GM21717 (cell line): ENCODE results near the gene CAST.
A peak's percentile ranks its signal among the peaks of the same experiment; 100 is the strongest.
"Not testable (repeated sequence)": the region's sequence is repeated elsewhere in the genome, so short reads cannot be mapped to it uniquely, and the experiment has no call there.

Source experiments
- ATAC-seq: cut with Tn5 transposase; IDR thresholded peaks from one replicate; pipeline ENCODE4 v1.9.1; 2021; ENCODE audit warnings: mild to moderate bottlenecking, moderate library complexity; ENCODE audit not compliant: unreplicated experiment

The CAST gene

DNA sequence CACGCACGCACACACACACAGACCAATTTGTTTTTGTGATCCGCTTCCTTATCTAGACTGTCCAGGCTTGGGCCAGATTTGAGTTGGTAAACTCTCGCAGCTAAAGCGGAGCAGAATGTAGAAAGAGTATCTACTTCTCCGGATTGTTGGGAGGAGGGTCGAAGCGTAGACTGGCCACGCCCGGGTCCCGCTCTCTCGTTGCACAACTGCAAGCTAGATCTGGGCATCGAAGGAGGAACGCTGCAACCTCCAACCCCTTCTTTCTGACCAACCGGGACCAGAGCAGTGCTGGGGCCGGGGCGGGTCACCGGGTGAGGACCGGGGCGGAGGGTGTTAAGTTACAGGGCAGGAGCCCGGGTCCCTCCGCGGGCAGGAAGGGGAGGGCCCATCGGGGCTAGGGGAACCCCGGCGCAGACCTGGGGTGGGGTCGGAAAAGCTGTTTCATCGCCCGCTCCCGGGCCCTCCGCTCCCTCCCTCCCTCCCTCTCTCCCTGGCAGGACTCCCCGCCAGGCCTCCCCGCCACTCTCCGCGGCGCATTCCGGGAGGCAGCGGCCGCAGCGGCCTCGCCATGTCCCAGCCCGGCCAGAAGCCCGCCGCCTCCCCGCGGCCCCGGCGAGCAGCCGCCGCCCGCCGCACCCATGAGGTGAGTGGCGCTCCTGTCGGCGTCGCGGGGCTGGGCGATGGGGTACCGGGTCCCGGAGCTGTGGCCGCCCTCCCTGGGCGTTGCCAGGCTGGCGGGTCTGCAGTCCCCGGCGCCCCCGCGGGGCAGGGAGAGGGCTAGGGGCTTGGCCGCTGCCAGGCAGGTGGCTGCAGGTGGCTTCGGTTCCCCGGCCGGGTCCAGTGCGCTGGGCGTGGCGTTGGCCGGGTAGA is at the start of gene CAST:
CAST (plus strand) TSS at position 522 of the 870 bp plus-strand sequence; CDS start at position 569, 47 bp downstream.
- peak; percentile 55 for ATAC-seq

DNA sequence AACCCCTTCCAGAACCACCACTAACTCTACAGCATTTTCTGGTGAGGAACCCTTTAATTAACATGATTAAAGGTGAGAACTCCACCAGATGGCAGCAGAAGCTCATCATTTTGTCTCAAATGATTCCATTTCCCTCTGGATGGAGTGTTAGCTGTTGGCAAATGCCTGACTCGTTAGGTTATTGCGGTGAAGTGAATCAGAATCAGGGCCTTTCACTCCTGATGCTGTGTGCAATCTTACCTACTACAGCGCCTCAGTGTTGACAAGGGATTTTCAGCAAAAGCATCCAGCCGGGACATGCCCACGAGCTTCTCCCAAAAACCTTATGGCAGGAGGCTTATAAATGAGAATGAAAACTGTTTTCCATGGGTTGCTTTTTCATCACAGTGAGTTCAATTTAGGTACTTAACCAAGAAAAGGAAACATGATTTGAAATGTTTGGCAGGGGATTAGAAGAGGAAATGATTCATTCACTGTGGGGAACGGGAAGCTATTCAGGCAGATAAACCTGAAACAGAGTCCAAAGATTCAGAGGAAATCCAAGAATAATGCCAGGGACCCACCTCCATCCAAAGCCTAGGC is 48.0 kb upstream of the CAST start:
- no peak for ATAC-seq

DNA sequence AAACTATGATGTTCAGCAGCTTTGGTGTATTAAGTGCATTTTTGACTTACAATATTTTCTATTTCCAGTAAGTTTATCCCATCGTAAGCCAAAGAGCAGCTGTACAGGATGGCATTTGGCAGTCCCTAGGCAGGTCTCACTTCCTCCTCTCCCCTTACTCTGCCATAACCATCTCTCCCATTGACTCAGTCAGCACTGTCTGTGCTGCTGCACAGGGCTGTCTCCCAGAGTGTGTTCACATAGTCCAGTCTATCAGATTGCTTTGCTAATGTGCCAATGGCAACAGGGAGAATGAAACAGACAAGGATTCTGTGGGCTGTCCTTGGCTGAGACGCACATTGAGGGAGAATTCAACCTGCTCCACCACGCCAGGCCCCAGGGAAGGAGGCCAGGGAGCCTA is 47.0 kb upstream of the CAST start:
- no peak for ATAC-seq

DNA sequence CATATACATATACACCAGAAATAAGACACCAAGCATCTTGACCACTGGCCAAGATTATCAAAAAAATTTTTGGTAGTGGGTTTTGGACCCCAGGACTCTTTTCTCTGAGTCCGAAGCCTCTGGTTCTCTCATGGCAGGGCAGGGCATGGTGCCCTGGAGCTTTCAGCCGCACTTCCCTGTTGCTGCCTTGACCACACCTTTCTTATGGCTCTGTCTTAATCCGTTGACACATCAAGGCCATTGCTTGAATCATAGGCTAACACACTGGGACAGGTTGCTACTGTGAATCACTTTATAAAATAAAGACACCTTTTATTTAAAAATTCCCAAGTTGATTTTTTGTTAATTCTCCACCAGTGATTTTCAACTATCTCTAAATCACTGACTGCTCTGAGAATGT is 45.4 kb upstream of the CAST start:
- ATAC-seq: no peak

DNA sequence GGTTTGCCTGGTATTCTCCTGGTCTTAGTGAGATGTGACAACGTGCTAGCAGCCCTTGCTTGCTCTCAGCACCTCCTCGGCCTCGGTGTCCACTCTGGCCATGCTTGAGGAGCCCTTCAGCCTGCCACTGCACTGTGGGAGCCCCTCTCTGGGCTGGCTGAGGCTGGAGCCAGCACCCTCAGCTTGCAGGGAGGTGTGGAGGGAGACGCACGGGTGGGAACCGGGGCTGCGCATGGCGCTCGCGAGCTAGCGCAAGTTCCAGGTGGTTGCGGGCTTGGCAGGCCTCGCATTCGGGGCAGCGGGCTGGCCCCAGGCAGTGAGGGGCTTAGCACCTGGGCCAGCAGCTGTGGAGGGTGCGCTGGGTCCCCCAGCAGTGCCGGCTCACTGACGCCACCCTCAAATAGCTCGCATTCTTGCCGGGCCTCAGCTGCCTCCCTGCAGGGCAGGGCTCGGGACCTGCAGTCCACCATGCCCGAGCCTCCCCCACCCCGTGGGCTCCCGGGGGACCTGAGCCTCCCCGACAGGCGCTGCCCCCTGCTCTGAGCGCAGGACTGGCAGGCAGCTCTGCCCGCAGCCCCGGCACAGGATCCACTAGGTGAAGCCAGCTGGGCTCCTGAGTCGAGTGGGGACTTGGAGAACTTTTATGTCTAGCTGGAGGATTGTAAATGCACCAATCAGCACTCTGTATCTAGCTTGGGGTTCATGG is 43.7 kb upstream of the CAST start:
- not testable (repeated sequence) for ATAC-seq

GRCh38 chr5:96619946-96620345 is 42.2 kb upstream of the CAST start:
- ATAC-seq: no peak

DNA sequence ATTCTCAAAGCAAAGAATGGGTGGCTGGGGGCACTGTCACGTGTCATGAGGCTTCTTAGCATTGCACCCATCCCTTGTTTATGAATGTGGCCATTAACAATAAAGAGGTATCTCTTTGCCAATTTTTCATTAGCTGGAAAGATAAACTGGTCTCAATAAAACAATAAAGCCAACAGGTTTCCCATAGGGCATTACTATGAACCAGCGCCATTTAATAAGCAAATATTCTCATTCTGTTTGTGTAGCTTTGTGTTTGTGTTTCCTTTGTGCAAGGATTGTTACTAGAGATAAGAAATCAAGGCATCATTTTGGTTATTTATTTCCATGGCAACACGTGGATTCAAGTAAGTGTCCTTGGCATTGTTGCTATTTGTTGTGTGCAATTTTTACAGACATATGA is 37.6 kb upstream of the CAST start:
- ATAC-seq: no peak

GRCh38 chr5:96625365-96625764 is 36.8 kb upstream of the CAST start:
- ATAC-seq: no peak

DNA sequence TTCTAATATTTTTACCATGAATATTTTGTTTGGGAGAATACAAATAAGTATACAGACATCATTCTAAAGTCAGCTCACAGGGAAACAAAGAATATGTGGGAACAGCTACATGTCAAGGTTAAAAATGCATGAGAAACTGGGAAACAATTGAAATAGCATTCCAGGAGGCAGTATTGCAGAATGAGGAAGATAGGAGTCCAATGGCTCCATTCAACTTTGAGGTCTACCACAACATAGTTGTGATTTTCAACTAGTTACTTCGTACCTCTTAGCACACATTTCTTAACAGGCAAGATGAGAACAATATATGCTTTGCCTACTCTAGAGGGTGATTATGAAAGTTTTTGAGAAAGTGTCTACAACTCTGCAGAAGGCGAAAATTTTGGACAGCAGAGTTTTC is 35.2 kb upstream of the CAST start:
- no peak for ATAC-seq

GRCh38 chr5:96627792-96628398 is 34.3 kb upstream of the CAST start:
- ATAC-seq: peak; percentile 68

- ATAC-seq: no peak
Measured at GRCh38 chr5:96628406-96628805, 33.8 kb upstream of the CAST start.

GRCh38 chr5:96629774-96630173 is 32.4 kb upstream of the CAST start:
- no peak for ATAC-seq

DNA sequence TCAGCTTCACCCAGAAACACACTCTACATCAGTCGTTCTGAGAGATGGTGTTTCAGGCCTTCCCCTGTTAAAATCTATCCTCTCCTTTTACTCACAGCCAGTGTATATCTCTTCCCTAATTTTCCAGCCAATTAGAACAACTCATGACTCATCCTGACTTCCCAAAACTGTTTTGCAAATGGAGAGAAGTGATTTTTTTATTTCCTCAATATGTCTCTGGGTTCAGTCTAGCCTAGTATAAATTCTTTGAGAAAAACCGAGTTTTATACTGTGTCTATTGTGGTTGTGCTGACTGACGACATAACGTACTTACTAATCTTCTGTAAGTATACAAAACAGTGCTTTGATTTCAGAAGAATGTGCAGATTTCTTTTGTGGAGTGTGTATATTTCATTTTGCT is 28.4 kb upstream of the CAST start:
- no peak for ATAC-seq

DNA sequence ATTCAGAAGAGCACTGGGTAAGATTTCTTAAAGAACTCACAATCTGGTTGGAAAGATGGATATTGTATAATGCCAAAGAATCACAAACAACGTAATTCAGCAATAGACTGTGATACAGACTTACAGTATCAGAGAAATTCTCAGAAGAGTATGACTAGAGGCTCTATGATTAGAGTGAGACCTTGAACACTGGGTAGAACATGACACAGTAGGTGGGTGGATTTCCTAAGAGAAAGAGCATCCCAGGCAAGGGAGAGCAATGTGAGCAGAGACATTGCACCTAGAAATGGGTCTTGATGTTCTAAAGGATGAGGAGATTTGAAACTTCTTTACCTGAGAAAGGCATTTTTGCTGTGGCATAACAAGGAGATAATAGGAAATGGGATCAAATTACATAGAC is 27.3 kb upstream of the CAST start:
- no peak for ATAC-seq

DNA sequence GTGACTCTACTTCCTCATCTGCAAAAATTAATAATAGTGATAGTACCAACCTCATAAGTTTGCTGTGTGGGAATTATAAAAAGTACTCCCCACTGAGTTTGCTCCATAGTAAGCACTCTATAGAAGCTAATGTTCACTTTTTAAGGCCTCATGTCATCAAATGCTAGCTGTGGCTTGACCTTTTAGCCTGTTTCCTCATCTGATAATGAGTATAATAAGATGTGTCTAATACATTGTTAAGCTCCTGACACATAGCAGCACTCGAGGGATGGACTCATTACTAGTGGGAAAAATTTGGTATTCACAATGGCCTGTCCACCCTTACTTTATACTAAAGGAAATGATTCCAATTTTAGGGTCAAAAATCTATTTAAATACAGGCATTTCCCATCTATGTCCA is 26.1 kb upstream of the CAST start:
- ATAC-seq: no peak

DNA sequence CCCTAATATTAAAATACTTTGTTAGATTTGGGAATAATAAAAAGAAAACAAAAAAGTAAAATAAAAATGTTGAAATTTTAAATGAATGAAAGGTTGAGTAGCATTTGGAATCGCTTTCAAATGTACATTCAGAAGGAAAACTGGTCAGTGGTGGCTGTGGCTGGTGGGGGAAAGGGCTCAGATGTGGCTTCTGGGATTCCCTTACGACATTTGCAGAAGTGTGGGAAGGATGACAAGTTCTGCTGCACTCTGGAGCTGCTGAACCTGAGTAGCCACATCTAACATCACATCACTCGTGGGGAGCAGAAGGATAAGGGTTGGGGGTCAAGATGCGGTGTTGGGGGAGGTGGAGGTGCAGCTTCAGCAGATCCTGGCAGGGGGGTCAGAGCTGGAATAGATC is 25.6 kb upstream of the CAST start:
- no peak for ATAC-seq

- no peak for ATAC-seq
Measured at GRCh38 chr5:96637196-96637595, 25.0 kb upstream of the CAST start.

DNA sequence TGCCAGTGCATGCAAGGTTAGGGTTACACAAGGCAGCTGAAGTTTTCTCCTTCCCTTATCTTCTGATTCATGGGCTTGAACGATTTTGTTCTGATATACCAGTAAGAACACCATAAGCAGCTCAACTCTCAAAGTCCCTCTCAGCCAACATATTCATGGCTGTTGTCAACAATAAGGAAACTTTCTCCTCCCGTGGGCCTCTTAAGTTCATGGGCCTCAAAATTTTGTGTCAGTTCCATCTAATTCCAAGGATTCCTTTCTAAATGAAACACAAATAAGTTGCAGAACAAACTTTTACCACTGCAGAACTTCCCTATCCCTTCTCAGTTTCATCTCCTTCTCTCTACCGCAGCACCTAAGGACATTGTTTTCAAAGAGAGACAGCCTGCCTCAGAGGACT is 23.6 kb upstream of the CAST start:
- ATAC-seq: no peak

DNA sequence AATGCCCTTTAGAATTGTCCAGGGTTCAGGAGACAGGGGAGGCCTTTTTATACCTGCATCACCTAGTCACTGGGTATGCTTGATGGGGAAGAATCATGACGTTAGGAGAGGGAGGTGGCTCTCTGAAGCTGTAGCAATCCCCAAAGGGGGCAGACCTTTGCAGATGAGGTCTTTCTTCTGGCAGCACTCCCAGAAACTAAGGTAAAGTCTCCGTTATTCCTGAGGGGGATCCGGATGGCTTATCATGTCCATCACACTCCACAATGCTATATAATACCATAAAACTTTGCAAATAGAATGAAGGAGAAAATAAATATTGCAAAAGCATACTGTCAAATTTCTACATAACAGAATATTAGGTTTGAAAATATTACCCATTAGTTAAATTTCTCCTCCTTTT is 21.5 kb upstream of the CAST start:
- ATAC-seq: no peak

- peak; percentile 56 for ATAC-seq
Measured at GRCh38 chr5:96641368-96642280, 20.6 kb upstream of the CAST start.

DNA sequence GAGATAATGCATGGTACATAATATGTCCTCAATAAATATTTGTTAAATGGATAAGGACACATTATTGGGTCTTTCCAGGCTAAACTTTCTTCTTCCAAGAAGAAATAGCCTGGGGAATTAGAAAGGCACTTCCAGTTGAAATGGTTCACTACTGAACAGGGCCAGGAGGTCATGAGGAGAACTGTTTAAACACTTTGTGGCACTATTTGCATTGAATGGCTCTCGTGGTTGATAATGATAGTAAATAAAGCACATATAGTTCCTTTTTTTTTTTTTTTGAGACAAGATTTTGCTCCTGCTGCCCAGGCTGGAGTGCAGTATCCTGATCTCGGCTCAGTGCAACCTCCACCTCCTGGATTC is 19.9 kb upstream of the CAST start:
- ATAC-seq: no peak
